Kidney glomerular epithelial cell (primary cell): ENCODE results near the gene MOB3C.
"Not testable (repeated sequence)": the region's sequence is repeated elsewhere in the genome, so short reads cannot be mapped to it uniquely, and the experiment has no call there.

ENCODE experiments used
- DNase-seq: peaks from one replicate; lab custom pipeline; 2025; lab: John Stamatoyannopoulos, UW

The MOB3C gene

DNA sequence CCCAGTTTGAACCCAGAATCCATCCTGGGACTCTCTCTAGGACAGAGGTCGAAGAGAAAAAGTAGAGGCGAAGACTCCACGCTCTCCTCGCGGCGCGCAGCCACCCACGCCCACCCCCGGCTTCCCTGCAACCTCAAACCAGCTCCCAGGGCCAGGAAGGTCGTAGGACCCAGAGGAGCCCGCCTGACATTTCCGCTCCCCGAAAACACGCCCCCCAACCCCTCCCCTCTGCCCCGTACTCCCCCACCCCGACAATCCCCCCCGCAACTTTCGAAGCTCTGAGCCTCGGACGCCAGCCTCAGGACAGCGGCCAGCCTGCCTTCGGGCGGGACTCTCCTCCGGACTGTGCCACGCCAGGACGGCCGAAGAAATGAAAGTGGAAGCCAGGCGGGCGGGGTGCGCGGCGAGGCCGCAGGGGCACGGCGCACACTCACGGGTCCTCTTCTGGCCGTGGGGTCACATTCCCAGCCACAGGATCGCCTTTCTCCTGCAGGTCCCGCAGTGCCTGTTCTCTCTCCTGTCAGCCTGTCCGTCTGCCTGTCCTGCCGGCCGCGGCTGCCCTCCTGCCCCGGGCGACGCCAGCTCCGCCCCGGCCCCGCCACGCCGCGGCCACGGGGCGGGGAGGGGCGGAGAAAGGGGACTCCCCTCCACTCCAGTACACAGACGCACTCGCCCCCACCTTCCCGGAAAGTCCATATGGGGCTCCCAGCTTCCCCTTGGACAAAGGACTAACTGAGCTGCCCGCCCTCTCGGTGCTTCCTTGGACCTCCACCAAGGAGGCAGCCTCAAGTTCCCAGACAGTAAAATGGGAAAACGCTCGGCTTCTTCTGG is at the start of gene MOB3C:
TSS of gene MOB3C (minus strand) at position 535 of the 831 bp plus-strand sequence. CDS start 3,490 bp downstream, outside the sequence.
- peak; percentile 49 for DNase-seq

DNA sequence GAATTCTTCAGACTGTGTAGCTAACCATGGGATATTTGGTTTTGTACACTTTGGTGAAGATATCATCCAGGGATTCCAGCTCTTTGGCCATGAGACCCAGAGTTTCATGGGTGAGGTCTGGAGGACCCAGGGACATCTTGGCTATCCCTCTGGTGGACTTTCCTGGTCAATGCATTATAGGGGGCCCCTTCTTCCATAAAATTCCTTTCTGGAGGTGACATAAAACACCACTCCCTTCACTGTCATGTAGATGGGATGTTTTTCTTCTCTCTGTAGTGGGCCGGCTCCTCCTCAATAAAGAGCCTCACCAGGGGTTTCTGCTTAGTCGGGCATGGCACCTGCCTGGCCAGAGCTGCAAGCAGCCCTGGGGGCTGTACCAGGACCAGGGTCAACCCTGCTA is 49.4 kb upstream of the MOB3C start:
- no peak for DNase-seq

DNA sequence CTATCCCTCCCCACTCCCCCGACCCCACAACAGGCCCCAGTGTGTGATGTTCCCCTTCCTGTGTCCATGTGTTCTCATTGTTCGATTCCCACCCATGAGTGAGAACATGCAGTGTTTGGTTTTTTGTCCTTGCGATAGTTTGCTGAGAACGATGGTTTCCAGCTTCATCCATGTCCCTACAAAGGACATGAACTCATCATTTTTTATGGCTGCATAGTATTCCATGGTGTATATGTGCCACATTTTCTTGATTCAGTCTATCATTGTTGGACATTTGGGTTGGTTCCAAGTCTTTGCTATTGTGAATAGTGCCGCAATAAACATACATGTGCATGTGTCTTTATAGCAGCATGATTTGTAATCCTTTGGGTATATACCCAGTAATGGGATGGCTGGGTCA is 46.3 kb upstream of the MOB3C start:
- not testable (repeated sequence) for DNase-seq

DNA sequence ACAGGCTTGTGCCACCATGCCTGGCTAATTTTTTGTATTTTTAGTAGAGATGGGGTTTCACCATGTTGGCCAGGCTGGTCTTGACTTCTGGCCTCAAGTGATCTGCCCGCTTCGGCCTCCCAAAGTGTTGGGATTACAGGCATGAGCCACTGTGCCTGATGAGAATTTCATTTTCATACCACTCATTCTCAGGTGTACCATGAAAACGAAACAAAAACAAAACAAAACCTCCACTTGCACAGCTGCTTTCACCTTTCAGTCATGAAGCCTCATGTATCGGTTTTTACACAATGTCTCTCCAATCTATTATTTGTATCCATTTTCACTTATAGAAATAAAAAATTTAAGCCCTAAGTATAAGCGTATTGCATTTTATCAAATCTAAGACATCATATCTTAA is 43.5 kb upstream of the MOB3C start:
- DNase-seq, result not testable (repeated sequence)

DNA sequence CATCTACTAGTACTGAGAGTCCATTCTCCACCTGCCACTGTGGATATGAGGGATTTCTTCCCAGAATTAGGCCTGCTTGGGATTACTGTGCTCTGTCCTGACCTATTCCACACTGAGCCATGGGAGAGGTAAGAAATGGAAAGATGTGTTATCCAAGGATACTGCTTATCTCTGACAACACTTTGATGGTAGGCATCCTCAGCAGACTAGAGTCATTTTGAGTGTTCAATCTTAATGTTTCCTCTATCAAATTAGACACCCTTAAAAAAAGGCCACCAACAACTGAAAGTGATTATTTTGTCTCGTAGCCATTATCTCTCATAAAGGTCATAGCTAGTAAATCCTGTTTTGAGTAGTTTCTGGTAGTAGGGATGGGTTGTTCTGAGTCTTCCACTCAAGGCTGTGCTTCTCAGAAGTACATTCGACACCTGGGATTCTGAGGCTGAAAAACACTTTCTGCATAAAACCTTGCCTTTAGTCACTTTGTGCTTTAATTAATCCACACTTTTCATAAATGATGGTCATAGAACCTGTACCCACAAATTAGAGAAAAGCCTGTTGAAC is 42.8 kb upstream of the MOB3C start:
- no peak for DNase-seq

DNA sequence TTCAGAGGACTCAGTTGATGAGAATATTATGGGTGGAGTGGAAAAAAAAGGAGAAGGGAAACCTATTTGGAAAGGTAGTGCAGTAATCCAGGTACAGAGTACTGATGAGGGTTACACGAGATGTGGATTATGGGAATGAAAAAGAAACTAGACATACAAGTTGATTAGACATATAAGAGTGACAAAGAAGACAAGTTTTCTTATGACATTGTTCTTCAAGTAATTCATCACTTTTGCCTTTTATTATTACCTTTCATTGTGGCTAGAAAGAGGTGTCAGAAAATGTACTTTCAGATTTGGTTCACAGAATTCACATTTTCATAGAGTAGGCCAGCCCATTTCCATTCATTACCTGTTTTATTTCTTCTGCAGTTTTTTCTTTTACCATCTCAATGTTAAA is 41.2 kb upstream of the MOB3C start:
- no peak for DNase-seq

DNA sequence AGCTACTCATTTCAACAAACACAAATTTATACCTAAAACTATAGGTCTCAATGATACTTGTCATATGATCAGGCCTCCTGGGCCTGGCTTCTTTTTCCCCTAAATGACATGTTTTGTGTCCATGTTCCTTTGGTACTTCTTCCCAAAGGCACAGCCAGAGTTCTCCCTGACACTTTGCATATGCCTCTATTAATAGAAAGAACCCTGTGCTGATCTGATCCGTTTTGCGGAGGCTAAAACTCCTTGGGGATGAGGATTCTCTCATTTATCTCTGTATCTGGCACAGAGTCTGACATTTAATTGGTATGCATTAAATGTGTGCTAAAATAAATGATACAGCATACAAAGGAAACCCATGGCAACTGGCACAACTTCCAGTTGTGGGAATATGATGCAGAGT is 40.0 kb upstream of the MOB3C start:
- DNase-seq, result no peak

DNA sequence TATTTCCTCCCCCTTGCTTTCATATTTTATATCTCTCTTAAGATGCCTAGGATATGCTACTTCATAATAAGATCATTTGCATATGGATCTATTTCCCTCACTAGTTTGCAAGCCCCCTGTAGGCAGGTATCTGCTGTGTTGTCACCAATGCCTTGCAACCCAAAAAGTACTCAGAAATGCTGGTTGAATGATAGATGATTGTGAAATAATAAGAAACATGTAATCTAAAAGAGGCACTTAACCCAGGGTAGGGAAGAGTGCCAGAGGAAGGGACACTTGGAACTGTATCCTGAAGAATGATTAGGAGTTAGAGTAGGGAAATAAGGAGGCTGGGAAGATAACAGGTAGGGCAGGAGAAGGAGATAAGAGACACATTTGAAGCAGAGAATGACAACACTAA is 39.2 kb upstream of the MOB3C start:
- DNase-seq, result no peak

DNA sequence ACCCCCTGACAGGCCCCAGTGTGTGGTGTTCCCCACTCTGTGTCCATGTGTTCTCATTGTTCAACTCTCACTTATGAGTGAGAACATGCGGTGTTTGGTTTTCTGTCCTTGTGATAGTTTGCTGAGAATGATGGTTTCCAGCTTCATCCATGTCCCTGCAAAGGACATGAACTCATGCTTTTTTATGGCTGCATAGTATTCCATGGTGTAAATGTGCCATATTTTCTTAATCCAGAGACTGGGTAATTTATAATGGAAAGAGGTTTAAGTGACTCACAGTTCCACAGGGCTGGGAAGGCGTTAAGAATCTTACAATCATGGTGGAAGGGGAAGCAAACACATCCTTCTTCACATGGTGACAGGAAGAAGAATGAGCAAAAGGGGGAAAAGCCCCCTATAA is 38.1 kb upstream of the MOB3C start:
- DNase-seq, result not testable (repeated sequence)

DNA sequence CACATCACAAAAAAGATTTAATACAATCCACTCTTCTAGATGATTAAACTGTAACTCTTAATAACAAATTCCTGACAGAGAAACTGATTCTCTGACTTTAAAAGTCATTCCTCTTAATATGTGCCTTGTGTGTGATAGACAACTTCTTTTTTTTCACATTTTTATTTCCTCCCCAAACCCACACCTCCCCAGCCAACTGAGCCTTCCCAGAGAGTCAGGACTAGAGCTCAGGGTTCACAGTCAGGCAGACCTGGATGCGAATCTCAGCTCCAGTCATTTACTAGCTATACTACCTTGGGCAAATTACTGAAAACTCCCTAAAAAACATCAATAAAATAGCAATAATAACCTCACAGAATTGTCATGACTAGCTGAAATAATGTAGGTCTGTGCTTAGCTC is 37.4 kb upstream of the MOB3C start:
- no peak for DNase-seq

DNA sequence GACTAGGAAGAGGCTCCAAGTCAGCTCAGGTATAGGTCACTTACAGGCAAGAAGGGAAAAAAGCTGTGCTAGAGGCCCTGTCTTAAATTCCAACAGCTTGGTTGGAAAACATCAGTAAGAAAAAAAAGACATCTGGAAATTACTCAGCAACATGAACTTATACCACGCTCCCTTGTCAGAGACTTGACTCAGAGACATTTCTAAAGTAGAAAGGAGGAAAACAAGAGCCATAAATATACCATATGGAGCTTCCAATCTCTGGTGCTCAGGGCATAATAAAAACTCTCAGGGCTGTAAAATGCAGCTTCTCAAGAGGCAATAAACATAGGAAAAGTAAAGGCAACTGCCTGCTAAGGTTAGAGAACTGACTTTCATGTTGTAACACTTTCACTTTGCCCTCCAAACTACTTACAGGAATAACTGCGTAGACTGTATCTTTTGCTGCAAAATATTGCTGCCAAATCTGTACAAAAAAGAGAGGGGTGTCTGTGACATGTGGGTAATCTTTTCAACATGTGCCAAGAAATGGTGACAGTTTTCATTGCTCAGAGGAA is 36.9 kb upstream of the MOB3C start:
- no peak for DNase-seq

DNA sequence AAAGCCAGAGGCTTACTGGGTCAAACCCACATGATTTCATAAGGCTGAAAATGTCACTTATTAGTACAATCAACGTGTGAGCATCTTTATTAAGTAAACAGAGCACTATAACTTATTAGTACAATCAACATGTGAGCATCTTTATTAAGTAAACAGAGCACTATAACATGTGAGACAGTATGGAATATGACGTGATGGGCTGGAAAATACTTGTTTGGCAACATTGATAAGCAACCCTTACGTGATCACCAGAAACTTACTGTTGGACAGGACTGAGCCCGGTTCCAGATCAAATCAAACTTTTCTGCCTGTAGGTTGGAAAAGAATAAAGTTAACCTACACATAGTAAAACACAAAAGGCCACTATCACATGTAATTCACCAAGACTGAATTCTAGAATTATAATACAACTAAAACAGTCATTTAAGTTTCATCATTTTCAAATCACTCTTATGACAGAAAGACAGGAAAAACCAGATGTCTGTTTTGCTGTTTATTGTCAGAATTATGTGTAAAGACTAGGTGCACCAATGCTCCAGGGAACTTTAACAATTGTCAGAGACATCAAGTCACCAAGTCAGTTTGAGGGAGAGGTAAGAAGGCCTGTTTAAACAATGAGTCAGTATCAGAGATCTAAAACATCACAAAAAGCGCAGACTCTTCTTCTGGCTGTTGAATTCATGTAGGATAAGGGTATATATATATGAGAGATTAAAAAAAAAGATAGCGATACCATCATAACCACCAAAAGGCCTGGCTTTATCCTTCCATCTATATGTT is 35.9 kb upstream of the MOB3C start:
- DNase-seq, result no peak

DNA sequence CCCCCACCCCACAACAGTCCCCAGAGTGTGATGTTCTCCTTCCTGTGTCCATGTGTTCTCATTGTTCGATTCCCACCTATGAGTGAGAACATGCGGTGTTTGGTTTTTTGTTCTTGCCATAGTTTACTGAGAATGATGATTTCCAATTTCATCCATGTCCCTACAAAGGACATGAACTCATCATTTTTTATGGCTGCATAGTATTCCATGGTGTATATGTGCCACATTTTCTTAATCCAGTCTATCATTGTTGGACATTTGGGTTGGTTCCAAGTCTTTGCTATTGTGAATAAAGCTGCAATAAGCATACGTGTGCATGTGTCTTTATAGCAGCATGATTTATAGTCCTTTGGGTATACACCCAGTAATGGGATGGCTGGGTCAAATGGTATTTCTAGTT is 34.5 kb upstream of the MOB3C start:
- DNase-seq, result not testable (repeated sequence)

DNA sequence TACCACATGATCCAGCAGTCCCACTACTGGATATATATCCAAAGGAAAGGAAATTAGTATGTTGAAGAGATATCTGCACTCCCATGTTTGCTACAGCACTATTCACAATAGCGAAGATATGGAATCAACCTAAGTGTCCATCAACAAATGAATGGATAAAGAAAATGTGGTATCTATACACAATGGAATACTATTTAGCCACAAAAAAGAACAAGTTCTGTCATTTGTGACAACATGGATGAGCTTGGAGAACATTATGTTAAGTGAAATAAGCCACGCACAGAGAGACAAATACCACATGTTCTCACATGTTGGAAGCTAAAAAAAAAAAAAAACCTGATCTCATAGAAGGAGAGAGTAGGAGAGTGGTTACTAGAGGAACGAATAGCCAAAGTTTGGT is 33.9 kb upstream of the MOB3C start:
- no peak for DNase-seq

DNA sequence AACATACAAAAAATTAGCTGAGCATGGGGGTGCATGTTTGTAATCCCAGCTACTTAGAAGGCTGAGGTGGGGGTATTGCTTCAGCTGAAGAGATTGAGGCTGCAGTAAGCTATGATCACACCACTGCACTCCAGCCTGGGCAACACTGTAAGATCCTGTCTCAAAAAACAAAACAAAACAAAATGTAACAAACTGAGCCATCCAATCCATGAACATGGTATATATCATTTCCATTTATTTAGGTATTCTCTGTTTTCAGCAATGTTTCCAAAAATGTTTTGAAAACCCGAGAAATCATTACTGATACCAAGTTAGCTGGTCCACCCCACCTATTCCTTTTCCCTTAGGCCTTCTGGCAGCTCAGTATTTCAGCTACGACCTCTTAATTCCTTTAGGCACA is 33.2 kb upstream of the MOB3C start:
- no peak for DNase-seq

DNA sequence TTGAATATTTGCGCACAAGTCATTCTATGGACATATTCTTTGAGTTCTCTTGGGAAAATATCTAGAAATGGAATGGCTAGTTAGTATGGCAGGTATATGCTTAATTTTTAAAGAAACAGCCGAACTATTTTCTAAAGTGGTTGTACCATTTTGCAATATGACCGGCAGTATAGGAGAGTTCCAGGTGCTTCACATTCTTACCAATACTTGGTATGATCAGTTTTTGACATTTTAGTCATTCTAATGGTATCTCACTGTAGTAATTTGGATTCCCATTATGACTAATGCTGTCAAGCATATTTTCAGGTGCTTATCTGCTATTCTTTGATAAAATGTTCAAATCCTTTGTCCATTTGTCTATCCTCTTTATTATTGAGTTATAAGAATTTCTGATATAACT is 31.0 kb upstream of the MOB3C start:
- DNase-seq, result no peak

DNA sequence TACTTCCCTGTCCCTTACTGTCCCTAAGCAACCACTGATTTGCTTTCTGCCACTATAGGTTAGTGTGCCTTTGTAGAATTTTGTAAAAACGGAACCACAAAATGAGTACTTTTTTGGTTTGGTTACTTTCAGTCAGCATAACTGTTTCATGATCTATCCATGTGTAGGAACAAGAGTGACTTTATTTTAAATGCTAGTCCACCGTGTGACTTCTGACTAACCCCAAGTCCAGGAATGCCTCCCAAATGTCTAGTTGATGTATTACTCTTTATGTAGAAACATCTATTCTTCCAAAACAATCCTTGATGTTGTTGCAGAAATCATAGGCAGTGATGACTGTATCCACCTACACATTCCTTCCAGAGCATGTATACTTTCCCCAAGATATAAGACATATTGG is 30.2 kb upstream of the MOB3C start:
- no peak for DNase-seq

DNA sequence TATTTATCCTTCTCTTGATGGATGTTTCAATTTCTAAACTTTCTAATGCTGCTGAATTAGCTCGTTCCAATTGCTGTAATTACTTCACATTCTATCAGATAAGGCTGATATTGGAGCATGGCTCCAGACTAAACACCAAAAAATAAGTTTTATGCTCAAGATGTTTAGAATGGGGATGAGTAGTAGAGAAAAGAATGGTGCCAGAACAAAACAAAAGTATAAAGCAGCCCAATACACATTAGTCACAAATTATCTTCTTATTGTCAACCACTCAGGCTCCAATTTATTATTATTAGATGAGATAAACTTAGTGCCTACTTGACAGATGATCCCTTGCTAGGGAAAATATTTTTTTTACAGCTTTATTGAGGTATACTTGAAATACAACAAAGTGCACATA is 29.7 kb upstream of the MOB3C start:
- no peak for DNase-seq

DNA sequence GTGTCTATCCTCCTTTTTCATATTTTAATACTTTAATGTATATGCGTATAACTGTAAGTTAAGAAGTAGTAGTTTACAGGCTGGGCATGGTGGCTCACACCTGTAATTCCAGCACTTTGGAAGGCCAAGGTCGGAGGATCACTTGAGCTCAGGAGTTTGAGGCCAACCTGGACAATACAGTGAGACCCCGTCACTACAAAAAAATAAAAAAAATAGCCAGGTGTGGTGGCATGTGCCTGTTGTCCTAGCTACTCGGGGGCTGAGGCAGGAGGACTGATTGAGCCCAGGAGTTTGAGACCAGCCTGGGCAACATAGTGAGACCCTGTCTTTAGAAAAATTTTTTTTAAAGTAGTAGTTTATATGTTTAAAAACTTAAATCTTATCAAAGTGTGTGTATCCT is 29.2 kb upstream of the MOB3C start:
- DNase-seq, result no peak

DNA sequence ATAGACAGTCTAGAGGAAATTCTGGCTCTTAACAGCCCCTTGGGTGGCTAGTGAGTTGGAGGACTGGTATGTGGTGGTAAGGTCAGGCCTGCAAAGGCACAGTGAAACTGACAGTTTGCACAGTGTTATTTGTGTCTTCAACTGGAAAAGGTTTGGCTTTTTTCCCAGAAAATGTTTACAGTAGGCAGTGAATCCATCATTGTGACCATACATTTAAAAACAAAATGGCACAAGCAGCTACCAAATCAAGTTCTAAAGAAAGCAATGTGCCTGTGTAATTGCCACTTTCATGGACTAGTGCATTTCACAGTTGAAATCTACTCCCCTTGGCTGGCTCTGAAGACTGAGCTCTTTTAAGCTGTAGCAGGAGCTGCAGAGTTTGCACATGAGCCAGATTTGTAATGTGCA is 26.8 kb upstream of the MOB3C start:
- DNase-seq, result peak; percentile 81

DNA sequence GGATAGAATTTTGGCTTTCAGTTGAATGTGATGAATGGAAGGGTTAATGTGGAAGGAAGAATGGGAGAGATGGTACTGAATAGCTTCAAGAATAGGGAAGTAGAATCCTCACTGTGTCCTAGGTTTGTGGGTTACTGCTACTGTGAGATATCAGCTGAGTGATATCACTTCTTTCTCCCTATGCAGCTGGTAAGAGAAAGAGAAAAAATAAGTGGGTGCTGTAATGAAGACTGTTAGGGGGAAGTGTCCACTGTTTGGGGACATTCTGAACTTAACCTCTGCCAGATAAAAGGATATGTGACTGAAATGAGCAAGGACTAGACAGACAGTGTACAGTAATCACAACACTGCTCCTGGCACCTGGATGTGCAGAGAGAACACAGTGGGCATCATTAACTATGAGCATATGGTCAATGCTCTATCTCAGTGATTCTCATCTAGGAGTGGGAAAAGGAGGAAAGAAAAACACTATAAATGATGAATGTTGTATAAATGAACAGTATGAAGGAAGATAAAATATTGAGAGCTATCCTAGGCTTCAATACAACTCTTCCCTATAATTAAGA is 25.6 kb upstream of the MOB3C start:
- DNase-seq, result no peak

DNA sequence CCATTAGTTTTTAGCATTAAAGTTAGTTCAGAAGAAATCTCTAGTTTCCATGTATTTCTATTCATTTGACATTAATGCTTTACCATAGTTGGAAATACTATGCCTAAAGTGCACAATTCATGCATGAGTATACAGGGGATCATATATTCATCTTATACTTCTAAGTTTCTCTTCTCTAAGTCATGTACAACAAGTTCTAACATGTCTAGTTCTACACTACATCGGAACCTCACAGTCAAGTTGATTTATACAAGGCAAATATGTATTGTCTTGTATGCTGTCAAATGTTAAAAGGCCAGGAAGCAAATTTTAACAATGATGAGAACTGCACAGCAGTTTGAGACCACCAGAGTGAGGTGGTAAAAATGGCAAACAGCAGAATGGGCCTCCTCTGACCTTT is 22.9 kb upstream of the MOB3C start:
- no peak for DNase-seq
